Stomach (tissue), 4 donors: ENCODE data around the gene GBP7.
"Not testable (repeated sequence)": the region's sequence is repeated elsewhere in the genome, so short reads cannot be mapped to it uniquely, and the experiment has no call there.

Experiments
- EP300 ChIP-seq: sonication (generic); formaldehyde crosslinking; IDR thresholded peaks from one replicate; pipeline ENCODE4 v1.6.1; 2017; ENCODE audit warnings: antibody characterized with exemption
- POLR2A ChIP-seq, 4 donors: fragments of 450-650 bp; IDR thresholded peaks; one replicate each; pipeline ENCODE4 v1.6.1; 2016; ENCODE audit warnings: antibody characterized with exemption in 4 of 4, control low read depth in 2 of 4, mild to moderate bottlenecking in 1 of 4, moderate library complexity in 1 of 4
- POLR2AphosphoS5 ChIP-seq, 3 donors: sonication (generic); formaldehyde crosslinking; IDR thresholded peaks; one replicate each; pipeline ENCODE4 v1.6.1; 2016; ENCODE audit warnings: antibody characterized with exemption in 3 of 3
- TF ChIP-seq, protein P1 (sequence below), 7 experiments: fragments of 450-650 bp in 4 of 7; fragments of 200-600 bp in 3 of 7; sonication (generic) in 3 of 7; IDR thresholded peaks; one replicate each; pipeline ENCODE4 v1.5.1; 2016 to 2019; ENCODE audit warnings: antibody characterized with exemption in 7 of 7, control low read depth in 2 of 7, mild to moderate bottlenecking in 1 of 7

DNA sequence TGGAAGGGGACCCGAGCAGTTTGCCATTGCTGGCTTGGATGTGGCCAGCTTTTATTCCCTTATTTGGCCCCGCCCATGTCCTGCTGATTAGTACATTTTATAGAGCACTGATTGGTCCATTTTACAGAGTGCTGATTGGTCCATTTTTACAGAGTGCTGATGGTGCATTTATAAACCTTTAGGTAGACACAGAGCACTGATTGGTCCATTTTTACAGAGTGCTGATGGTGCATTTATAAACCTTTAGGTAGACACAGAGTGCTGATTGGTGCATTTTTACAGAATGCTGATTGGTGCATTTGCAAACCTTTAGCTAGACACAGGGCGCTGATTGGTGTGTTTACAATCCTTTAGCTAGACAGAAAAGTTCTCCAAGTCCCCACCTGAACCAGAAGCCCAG lies 43.1 kb upstream of the GBP7 start:
- TF ChIP-seq, protein P1, sequence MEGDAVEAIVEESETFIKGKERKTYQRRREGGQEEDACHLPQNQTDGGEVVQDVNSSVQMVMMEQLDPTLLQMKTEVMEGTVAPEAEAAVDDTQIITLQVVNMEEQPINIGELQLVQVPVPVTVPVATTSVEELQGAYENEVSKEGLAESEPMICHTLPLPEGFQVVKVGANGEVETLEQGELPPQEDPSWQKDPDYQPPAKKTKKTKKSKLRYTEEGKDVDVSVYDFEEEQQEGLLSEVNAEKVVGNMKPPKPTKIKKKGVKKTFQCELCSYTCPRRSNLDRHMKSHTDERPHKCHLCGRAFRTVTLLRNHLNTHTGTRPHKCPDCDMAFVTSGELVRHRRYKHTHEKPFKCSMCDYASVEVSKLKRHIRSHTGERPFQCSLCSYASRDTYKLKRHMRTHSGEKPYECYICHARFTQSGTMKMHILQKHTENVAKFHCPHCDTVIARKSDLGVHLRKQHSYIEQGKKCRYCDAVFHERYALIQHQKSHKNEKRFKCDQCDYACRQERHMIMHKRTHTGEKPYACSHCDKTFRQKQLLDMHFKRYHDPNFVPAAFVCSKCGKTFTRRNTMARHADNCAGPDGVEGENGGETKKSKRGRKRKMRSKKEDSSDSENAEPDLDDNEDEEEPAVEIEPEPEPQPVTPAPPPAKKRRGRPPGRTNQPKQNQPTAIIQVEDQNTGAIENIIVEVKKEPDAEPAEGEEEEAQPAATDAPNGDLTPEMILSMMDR (IDR thresholded peaks at IDR 0.05): not testable (repeated sequence)
- TF ChIP-seq POLR2A (IDR thresholded peaks at IDR 0.05); EP300; POLR2AphosphoS5 (IDR thresholded peaks at IDR 0.05): not testable (repeated sequence)
